ENCODE results near the gene CEMIP. TPM values are rescaled to one million over a fixed set of nuclear protein-coding genes. Genes with fewer than 3 reads are reported as not detected.

CEMIP gene, protein sequence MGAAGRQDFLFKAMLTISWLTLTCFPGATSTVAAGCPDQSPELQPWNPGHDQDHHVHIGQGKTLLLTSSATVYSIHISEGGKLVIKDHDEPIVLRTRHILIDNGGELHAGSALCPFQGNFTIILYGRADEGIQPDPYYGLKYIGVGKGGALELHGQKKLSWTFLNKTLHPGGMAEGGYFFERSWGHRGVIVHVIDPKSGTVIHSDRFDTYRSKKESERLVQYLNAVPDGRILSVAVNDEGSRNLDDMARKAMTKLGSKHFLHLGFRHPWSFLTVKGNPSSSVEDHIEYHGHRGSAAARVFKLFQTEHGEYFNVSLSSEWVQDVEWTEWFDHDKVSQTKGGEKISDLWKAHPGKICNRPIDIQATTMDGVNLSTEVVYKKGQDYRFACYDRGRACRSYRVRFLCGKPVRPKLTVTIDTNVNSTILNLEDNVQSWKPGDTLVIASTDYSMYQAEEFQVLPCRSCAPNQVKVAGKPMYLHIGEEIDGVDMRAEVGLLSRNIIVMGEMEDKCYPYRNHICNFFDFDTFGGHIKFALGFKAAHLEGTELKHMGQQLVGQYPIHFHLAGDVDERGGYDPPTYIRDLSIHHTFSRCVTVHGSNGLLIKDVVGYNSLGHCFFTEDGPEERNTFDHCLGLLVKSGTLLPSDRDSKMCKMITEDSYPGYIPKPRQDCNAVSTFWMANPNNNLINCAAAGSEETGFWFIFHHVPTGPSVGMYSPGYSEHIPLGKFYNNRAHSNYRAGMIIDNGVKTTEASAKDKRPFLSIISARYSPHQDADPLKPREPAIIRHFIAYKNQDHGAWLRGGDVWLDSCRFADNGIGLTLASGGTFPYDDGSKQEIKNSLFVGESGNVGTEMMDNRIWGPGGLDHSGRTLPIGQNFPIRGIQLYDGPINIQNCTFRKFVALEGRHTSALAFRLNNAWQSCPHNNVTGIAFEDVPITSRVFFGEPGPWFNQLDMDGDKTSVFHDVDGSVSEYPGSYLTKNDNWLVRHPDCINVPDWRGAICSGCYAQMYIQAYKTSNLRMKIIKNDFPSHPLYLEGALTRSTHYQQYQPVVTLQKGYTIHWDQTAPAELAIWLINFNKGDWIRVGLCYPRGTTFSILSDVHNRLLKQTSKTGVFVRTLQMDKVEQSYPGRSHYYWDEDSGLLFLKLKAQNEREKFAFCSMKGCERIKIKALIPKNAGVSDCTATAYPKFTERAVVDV (N-terminal part only)
- polyA plus RNA-seq (2011; rRNA removed) (497 and 725 TPM in 2 replicates), polyA minus RNA-seq (2011; rRNA and poly(A)+ RNA removed) (369 and 383 TPM in 2 replicates)

DNA sequence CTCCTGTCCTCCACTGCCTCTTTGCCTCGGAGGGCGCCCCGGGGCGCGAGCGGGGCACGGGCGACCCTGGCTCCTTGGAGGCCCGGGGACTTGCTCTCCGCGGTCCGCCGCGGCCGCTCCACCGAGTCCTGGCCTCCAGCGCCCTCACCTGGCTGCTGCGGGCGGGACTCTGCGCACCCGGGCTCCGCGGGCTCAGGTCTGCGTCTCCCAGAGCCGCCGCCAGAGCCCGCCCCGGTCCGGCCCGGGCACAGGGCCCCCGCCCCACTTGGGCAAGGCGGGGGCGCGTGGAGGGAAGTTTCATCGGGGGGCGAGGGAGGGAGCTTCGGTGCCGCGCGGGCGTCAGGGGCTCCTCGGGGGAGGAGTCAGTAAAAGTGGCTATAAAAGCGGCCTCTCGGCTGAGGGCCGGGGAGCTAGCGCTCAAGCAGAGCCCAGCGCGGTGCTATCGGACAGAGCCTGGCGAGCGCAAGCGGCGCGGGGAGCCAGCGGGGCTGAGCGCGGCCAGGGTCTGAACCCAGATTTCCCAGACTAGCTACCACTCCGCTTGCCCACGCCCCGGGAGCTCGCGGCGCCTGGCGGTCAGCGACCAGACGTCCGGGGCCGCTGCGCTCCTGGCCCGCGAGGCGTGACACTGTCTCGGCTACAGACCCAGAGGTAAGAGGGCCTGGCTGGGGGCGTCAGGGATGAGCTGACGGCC lies at the start of gene CEMIP:
Gene CEMIP, plus strand, starts transcription at position 407 of the 694 bp plus-strand sequence. CDS start 94,510 bp downstream, outside the sequence.
- DNase-seq (ENCODE audit: low read depth), result no peak
- no peaks in the 10 kb centered on the region for H3K27me3 ChIP-seq (ENCODE audit: control insufficient read depth, insufficient read depth, low read length)
- TF ChIP-seq, protein P1, sequence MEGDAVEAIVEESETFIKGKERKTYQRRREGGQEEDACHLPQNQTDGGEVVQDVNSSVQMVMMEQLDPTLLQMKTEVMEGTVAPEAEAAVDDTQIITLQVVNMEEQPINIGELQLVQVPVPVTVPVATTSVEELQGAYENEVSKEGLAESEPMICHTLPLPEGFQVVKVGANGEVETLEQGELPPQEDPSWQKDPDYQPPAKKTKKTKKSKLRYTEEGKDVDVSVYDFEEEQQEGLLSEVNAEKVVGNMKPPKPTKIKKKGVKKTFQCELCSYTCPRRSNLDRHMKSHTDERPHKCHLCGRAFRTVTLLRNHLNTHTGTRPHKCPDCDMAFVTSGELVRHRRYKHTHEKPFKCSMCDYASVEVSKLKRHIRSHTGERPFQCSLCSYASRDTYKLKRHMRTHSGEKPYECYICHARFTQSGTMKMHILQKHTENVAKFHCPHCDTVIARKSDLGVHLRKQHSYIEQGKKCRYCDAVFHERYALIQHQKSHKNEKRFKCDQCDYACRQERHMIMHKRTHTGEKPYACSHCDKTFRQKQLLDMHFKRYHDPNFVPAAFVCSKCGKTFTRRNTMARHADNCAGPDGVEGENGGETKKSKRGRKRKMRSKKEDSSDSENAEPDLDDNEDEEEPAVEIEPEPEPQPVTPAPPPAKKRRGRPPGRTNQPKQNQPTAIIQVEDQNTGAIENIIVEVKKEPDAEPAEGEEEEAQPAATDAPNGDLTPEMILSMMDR (IDR thresholded peaks at IDR 0.05; ENCODE audit: insufficient read depth, low read depth, low read length), result peak; percentile 61
- peak within 1 kb of the TSS; percentile 86 for H3K4me3 ChIP-seq (ENCODE audit: low read depth, low read length)
- ChIA-PET CTCF (interaction anchor here (0.7 to 7.4 kb wide), 42 partner anchors 10 to 1439 kb away, joined by 3 to 191 read pairs (median 4); no protein-coding TSS in a partner anchor), POLR2A (interaction anchor here (0.6 to 1.8 kb wide), 10 partner anchors 9 to 324 kb away, joined by 3 to 14 read pairs (median 6); partner anchors contain the start of gene ABHD17C)
- H3K36me3 ChIP-seq (ENCODE audit: control insufficient read depth, insufficient read depth, low read length), result peaks cover 32% of the 10 kb centered on the region

DNA sequence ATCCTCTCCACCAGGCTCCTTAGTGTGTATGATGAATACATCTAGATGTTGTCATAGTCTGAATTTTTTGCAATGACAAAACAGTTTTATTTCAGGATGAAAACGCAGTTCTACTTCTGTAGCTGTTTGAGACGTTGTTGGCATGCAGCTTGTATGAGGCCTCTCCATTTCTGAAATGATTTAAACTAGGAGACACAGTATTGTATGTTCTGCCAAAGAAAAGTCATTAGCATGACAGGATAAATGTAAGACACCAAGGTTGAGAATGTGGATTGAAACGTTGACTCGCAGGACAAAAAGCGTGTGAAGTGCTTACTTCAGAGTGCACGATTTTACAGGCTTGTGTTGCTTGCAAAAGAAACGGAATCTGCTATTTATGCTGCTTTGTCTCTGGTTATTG lies 48.8 kb upstream of the CEMIP start:
- H3K27me3 ChIP-seq (ENCODE audit: control insufficient read depth, insufficient read depth, low read length), result no peaks in the 10 kb centered on the region
- no peak for DNase-seq (ENCODE audit: low read depth)
- POLR2A ChIA-PET, result no interaction called here
- H3K4me3 ChIP-seq (ENCODE audit: low read depth, low read length), result no peak overlapping the region
- peaks cover 6% of the 10 kb centered on the region for H3K36me3 ChIP-seq (ENCODE audit: control insufficient read depth, insufficient read depth, low read length)
- CTCF ChIA-PET, result no interaction called here
- TF ChIP-seq, protein P1 (IDR thresholded peaks at IDR 0.05; ENCODE audit: insufficient read depth, low read depth, low read length), result no peak

DNA sequence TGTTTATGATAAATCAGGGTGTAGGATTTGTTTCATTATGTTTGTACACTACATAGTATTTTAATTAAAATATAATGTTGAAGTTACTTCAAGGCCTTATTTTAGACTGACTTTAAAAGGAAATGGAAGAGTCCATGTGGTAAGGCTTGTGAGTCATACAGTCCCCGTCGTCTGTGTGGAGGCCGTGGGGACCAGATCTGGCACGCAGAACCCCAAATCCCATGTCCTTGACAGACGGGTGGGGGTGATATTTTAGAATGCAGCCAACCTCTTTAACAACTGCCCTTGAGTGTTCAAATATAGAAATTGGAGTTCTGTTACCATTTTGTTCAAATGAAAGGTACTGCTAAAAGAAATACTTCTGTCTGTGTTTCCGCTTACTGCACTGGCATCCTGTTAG lies 48.2 kb upstream of the CEMIP start:
- no peak for DNase-seq (ENCODE audit: low read depth)
- H3K36me3 ChIP-seq (ENCODE audit: control insufficient read depth, insufficient read depth, low read length), result peaks cover 6% of the 10 kb centered on the region
- POLR2A ChIA-PET, result no interaction called here
- CTCF ChIA-PET, result no interaction called here
- no peak overlapping the region for H3K4me3 ChIP-seq (ENCODE audit: low read depth, low read length)
- no peaks in the 10 kb centered on the region for H3K27me3 ChIP-seq (ENCODE audit: control insufficient read depth, insufficient read depth, low read length)
- TF ChIP-seq, protein P1 (IDR thresholded peaks at IDR 0.05; ENCODE audit: insufficient read depth, low read depth, low read length), result no peak

DNA sequence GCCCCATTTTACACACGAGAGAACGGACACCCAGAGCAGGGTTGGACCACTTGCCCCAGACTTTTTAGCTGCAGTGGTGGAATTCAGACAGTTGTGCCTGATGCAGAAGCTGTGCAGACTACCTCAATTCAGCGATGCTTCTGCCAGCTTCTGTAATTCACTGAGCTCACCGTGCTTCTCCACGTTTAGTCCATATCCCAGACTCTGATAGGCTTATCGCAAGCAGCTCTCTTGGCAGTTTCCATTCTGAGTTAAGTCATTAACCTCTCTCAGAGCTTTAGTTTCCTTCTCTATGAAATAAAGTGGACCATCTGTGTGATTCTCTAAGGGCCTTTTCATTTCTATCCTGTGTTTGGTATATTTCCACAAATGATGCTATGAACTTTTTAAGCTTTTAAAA lies 47.0 kb upstream of the CEMIP start:
- TF ChIP-seq, protein P1 (IDR thresholded peaks at IDR 0.05; ENCODE audit: insufficient read depth, low read depth, low read length), result no peak
- H3K27me3 ChIP-seq (ENCODE audit: control insufficient read depth, insufficient read depth, low read length), result no peaks in the 10 kb centered on the region
- H3K36me3 ChIP-seq (ENCODE audit: control insufficient read depth, insufficient read depth, low read length), result peaks cover 6% of the 10 kb centered on the region
- DNase-seq (ENCODE audit: low read depth), result no peak
- H3K4me3 ChIP-seq (ENCODE audit: low read depth, low read length), result no peak overlapping the region
- ChIA-PET POLR2A (interaction anchor here (0.6 kb wide), 1 partner anchor 199 kb away, joined by 3 read pairs; no protein-coding TSS in a partner anchor), CTCF (interaction anchor here (0.6 to 1.3 kb wide), 3 partner anchors 11 to 277 kb away, joined by 3 to 4 read pairs (median 3); no protein-coding TSS in a partner anchor)

Measured in BJ (cell line).